Measurements from ENCODE around the gene CAVIN3.

The CAVIN3 gene

GRCh38 chr11:6327806-6328205 lies 7.5 kb upstream of the CAVIN3 start:
- intact Hi-C loops (cut with DNase I), result no loop called here
- DNase-seq, result no peak

GRCh38 chr11:6326985-6327384 lies 6.7 kb upstream of the CAVIN3 start:
- no peak for DNase-seq
- intact Hi-C loops (cut with DNase I), result no loop called here

GRCh38 chr11:6326303-6326702 lies 6.0 kb upstream of the CAVIN3 start:
- intact Hi-C loops (cut with DNase I), result no loop called here
- DNase-seq, result no peak

- DNase-seq, result no peak
- intact Hi-C loops (cut with DNase I), result no loop called here
Observed at GRCh38 chr11:6323291-6323905, 3.1 kb upstream of the CAVIN3 start.

- intact Hi-C loops (cut with DNase I), result no loop called here
- DNase-seq, result no peak
Observed at GRCh38 chr11:6321961-6322362, 1.7 kb upstream of the CAVIN3 start.

GRCh38 chr11:6321356-6321755 lies 1.1 kb upstream of the CAVIN3 start:
- intact Hi-C loops (cut with DNase I), result no loop called here
- DNase-seq, result no peak

GRCh38 chr11:6319704-6320410 lies 444 bp downstream of the CAVIN3 start:
- intact Hi-C loops (cut with DNase I), result loop anchor here (5.0 kb wide), 2 partner anchors 68 to 298 kb away; no protein-coding TSS in a partner anchor
- DNase-seq, result peak in 5 of 10 donors; percentile 7 to 87 (median 28)

- peak in 2 of 10 donors; percentile 71 for DNase-seq
Observed at GRCh38 chr11:6319001-6319703, 1.1 kb downstream of the CAVIN3 start.

GRCh38 chr11:6318204-6318603 lies 2.1 kb downstream of the CAVIN3 start:
- no peak for DNase-seq
- intact Hi-C loops (cut with DNase I), result loop anchor here (5.0 kb wide), 2 partner anchors 66 to 296 kb away; no protein-coding TSS in a partner anchor

More at GRCh38 chr11:6319001-6319703, 1.1 kb downstream of the CAVIN3 start:
- intact Hi-C loops (cut with DNase I), result loop anchor here (5.0 kb wide), 2 partner anchors 67 to 297 kb away; no protein-coding TSS in a partner anchor

GRCh38 chr11:6315811-6316425 lies 4.4 kb downstream of the CAVIN3 start:
- peak in 9 of 10 donors; percentile 34 to 90 (median 49) for DNase-seq
- intact Hi-C loops (cut with DNase I), result loop anchor here (5.0 kb wide), 2 partner anchors 64 to 294 kb away; no protein-coding TSS in a partner anchor

- no peak for DNase-seq
- intact Hi-C loops (cut with DNase I), result no loop called here
Observed at GRCh38 chr11:6312106-6312505, 8.2 kb downstream of the CAVIN3 start.

GRCh38 chr11:6307876-6308275 lies 12.4 kb downstream of the CAVIN3 start:
- no peak for DNase-seq
- intact Hi-C loops (cut with DNase I), result no loop called here

- intact Hi-C loops (cut with DNase I), result no loop called here
- no peak for DNase-seq
Observed at GRCh38 chr11:6305297-6305696, 15.0 kb downstream of the CAVIN3 start.

- intact Hi-C loops (cut with DNase I), result no loop called here
Observed at GRCh38 chr11:6303661-6304060, 16.6 kb downstream of the CAVIN3 start.

GRCh38 chr11:6301096-6301495 lies 19.2 kb downstream of the CAVIN3 start:
- DNase-seq, result no peak
- intact Hi-C loops (cut with DNase I), result no loop called here

More at GRCh38 chr11:6303661-6304060, 16.6 kb downstream of the CAVIN3 start:
- DNase-seq, result no peak

- no peak for DNase-seq
- intact Hi-C loops (cut with DNase I), result no loop called here
Observed at GRCh38 chr11:6300325-6300724, 20.0 kb downstream of the CAVIN3 start.

GRCh38 chr11:6298605-6299004 lies 21.7 kb downstream of the CAVIN3 start:
- intact Hi-C loops (cut with DNase I), result no loop called here

GRCh38 chr11:6297831-6298230 lies 22.5 kb downstream of the CAVIN3 start:
- no peak for DNase-seq
- intact Hi-C loops (cut with DNase I), result no loop called here

More at GRCh38 chr11:6298605-6299004, 21.7 kb downstream of the CAVIN3 start:
- peak in 1 of 10 donors; percentile 81 for DNase-seq

- no peak for DNase-seq
- intact Hi-C loops (cut with DNase I), result no loop called here
Observed at GRCh38 chr11:6285019-6285418, 35.3 kb downstream of the CAVIN3 start.

- DNase-seq, result no peak
- intact Hi-C loops (cut with DNase I), result no loop called here
Observed at GRCh38 chr11:6284250-6284649, 36.1 kb downstream of the CAVIN3 start.

Measured in posterior cingulate gyrus (tissue), 11 donors.